CD1c-positive myeloid dendritic cell (primary cell): Measurements from ENCODE around the gene HOXA10.

ENCODE experiments used
- DNase-seq: peaks from one replicate; pipeline ENCODE4 v3.0.0-alpha.2; 2016; ENCODE audit errors: extremely low spot score

Gene HOXA10

DNA sequence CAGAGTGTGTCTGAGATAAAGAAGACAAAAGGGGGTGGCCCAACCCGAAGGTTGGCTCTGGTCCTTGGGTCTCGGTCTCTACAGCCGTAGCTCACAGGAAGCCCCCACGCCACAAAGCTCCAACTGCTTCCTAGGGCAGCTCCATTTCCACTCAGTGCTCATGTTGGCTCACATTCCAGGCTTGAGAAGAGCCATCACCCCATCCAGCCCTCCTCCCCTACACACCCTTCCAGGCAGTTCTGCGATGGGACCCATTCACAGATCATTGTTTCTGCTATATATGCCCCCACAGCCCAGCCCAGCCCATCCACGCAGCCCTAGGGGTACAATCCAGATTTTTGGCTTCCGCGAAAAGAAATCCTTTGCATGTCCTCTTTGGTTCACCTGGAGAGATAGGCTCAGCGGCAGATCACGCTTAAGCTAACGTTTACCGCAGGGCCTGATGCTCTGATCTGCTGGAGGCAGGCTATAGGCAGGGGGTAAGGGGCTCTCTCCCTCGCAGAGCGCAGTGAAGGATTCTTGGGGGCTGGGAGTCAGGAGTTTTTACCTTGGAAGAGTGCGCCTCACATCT, 17.1 kb upstream of the HOXA10 start:
- no peak for DNase-seq

DNA sequence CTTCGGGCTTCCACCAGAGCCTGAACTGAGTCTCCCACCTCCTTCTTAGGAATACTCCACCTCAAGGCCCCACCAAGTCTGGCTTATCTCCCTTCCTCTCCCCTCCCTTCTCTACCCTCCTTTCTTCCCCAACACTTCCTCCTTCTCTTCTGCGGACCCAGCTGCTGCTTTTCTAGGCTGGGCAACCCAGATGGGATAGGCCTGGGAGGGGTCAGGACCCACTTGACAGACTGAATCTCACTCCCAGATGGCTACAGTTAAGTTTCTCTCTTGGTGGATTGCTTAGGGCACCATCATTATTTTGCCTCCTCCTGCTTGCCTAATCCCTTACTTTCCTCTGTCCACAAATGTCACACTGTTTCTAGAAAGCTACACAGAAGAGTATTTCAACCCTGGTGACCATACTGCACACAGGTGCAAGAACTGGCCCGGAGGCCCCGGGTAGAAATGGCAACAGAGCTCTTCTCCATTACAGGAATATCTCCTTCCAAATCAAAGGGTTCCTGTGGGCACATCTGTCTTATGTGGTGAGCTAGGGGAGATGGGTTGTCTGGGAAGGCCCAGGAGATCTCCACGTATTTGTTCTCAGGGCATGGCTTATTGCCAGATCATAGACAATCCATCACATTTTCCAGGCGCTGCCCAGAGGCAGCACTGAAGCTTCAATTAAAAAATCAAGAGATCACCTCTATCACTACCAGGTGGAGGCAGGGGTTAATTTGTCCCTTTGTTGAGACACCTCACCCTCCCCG, 16.1 kb upstream of the HOXA10 start:
- no peak for DNase-seq

- DNase-seq = no peak
Measured at GRCh38 chr7:27189295-27189996, 15.3 kb upstream of the HOXA10 start.

DNA sequence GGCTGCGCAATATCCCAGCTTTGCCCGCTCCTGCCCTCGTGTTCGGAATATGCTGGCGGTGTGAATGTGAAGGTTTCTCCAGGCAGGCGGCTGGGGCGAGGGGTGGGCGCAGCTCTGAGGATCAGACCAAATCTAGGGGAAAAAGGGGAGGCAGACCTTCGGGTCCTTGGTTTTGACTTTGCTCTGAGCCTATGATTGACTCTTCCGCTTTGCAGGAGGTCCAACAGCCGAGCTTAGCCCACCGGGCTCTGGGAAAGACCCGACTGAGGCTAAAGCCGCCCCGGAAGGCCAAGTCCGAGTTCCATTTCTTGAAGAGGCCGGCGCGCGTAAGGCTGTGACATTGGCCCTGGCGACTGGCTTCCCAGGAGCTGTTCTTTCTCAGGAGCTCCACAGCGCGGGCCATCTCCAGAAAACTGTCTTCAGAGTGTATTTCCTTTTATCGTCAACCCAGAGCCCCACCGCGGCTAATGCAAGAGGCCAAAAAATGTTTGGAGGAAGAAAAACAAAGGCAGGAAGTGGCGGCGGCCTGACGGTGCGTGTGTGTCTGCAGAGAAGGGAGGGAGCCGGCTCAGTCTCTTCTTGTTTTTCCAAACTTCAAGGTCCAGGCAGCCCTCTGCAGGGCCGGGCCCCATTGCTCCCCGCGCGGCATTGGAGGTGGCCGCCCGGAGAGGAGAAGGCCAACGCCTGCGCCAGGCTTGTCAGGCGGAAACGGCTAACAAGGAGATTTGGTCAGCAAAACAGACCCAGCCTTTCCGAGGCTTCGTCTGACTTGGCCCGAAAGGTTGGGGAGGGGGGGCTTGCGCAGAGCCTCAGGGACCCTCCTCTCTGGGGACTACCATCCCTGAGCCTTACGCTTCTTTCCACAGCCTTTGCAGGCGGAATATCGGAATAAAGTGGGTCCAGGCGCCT, 14.5 kb upstream of the HOXA10 start:
- no peak for DNase-seq

DNA sequence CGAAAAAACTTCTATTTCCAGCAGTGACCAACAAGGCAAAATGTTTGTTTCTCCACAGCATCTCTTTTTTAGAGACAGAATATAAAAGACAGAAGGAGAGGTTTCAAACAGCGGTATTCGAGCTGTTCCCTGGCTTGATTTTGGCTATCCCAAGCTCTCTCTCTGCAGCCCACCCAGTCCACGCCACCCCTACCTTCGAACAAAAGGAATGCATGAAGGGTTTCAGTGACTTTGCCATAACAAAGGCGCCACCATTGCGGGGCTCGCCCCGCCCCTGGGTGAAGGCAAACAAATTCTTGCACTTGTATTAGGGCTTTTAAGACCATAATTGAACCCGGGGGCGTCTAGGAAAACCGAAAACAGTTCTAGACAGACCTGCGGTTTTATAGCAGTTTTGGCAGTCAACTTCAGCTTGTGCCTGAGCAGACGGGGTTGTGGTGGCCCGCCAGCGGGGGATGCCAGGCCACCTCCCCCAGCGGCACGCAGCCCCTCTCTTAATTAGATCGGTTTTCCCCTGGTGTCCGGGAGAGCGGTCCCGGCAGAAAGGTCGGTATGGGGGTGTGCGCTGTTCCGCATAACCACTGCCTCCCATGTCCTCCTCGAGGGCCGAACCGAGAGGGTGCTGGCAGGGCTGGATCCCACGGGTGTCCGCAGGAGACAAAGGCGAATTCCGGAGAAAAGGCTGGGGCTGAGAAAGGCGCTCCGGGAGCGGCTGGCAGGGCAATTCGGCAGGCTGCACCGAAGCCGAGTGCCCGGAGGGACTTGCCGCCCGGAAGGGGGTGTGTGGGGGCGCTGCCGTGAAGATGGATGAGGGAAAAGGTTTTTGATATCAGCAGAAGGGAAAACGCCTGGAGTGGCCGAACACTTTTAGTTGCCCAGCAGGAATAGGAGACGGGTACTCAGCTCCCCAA, 13.6 kb upstream of the HOXA10 start:
- no peak for DNase-seq

- no peak for DNase-seq
Measured at GRCh38 chr7:27186668-27187474, 12.8 kb upstream of the HOXA10 start.

GRCh38 chr7:27185854-27186667, 11.9 kb upstream of the HOXA10 start:
- DNase-seq = no peak

DNA sequence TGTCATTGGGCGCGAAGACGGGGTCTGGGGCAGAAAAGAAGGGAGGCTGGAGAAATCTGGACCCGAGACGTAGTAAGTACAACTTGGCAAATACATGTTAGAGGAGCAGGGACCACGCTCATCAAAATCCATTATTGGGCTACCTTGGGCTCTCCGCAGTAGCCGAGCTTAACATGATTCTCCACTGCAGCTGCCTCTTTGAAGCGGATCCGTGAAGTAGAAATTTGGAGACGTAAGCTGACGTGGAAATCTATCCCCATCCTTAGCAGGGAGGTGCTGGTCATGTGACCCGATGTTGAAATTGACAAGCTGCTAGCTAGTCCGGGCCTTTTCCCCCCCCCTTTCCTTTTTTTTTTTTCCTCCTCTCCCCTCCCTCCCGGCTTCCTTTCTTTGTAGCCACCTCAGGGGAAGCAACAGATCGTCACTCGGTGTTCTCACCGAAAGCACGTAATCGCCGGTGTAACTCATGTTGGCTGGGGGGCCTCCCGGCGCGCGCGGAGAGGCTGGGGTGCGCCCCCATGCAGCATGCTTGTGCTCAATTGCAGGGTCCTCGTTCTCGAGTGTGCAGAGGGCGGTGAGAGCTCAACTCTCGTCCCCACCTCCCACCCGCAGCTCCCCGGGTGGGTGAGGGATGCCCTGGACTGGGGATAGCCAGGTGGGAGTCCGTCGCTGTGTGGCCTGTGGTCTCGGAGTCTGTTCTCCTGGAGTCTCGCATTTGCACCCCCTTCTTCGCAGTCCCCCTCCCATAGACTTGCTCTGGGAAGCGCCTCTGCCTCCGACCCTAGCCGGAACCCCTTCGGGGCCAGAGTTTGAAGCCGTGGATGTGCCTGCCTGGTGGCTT, 11.1 kb upstream of the HOXA10 start, which contains the start of gene HOXA11:
HOXA11 (minus strand) TSS at position 220 of the 841 bp plus-strand sequence; CDS start at position 132, 88 bp downstream.
- peak; percentile 41 for DNase-seq

DNA sequence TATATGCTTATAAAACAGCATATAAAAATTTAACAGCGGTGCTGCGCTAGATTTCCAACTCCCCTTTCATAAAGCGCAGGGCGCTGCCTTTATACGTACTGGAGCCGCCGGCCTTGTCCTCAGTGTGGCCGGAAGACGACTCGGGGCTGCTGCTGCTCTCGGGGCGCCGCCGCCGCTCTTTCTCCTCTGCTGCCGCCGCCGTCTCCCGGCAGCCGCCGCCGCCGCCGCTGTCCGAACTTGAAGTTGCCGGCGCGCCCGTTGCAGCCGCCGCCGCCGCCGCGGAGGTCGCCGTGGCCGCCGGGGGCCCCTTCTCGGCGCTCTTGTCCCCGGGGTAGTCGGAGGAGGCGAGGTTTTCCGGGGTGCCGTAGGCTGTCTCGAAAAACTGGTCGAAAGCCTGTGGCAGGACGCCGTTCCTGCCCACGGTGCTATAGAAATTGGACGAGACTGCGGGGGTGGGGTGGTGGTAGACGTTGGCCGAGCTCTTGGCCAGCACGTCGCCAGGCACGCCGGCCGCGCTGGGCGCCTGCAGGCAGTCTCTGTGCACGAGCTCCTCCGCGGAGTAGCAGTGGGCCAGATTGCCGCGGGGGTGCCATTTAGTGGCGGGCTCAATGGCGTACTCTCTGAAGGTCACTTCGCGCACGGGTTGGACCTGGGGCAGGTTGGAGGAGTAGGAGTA, 10.4 kb upstream of the HOXA10 start:
- no peak for DNase-seq

- no peak for DNase-seq
Measured at GRCh38 chr7:27183682-27184336, 9.7 kb upstream of the HOXA10 start.

GRCh38 chr7:27182861-27183681, 9.0 kb upstream of the HOXA10 start:
- no peak for DNase-seq

DNA sequence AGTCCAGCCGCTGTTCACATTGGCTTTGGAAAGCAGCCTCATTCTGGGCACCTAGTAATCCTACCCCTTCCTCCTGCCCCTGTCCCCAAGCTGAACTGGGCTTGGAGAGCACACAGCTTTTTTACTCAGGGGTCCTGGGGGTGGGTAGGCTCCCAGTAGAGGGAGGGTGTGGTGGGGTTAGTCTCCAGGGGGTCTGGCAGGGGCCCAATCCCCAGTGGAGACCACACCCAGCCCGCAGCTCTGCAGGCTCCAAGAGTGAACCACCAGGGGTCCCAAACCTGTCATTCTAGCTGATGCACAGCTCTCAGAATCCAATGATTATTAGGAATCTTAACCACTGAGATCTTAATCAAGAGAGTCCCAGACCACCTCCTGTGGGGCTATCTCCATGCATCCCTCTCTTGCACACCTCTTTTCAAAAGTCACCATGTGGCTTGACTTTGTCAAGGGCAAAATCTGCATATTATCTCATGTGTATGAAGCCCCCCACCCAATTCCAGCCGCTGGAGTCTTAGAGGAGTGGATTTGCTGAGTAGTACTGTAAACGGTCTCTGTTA, 8.2 kb upstream of the HOXA10 start:
- no peak for DNase-seq

- no peak for DNase-seq
Measured at GRCh38 chr7:27181795-27182275, 7.7 kb upstream of the HOXA10 start.

GRCh38 chr7:27180431-27181420, 6.6 kb upstream of the HOXA10 start:
- DNase-seq = no peak
